Cardiac fibroblast (primary cell): Measurements from ENCODE around the gene SRGAP3.

ENCODE experiments used
- DNase-seq, 2 donors: peaks; one replicate each; pipeline versions ENCODE4 v3.0.0 to v3.0.0-alpha.2; 2010; ENCODE audit warnings: low read depth in 2 of 2
- H3K4me3 ChIP-seq, 2 donors: replicated peaks in 1 of 2; 1 replicate in 1 of 2; 2 replicates in 1 of 2; pipeline ENCODE4 v1.5.1; 2011; ENCODE audit warnings: low read depth in 2 of 2, low read length in 2 of 2, mild to moderate bottlenecking in 2 of 2, moderate library complexity in 1 of 2
- TF ChIP-seq, protein P1 (sequence below): IDR thresholded peaks from one replicate; pipeline ENCODE4 v1.5.1; 2011; ENCODE audit warnings: low read depth, mild to moderate bottlenecking, low read length, inconsistent platforms

The SRGAP3 gene

DNA sequence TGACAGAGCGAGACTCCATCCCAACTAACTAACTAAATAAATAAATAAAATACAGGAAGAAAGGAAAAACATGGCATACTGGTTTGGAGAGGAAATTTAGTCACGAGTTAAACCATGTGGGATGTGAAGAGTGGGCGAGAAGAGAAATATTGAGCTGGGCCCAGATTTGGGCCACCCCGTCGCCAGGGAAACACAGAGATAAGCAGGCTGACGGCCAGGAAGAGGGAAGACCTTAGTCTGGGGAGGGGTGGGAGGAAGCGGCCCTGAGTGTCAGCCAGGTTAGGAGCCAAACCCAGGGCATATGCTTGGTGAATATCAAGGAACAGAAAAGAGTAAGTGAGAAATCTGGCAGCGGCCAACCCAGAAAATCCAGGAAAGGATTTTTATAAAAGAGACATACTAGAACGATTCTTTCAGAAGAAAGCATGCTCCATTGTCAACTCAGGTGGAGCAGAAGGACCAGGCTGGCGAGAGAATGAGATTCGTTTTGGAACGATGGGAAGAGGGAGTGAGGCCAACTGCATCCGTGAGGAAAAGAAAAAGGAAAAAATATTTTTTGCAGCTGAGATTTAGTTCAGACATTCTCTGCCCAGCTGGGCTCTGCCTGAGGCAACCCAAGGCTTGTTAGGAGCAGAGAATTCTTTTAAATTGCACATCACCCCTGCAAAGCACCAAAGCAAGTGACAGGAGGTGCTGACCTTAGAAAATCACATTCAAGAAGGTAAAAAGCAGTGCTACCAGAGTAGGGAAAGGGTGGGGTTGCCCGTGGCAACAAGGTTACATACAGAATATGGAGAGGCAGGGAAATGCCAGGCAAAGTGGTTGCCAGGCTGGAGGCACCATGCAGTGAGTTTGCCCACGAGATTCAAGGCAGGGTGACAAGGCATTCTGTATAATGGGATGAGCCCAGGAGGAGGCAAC lies 226.9 kb downstream of the SRGAP3 start:
- TF ChIP-seq, protein P1, sequence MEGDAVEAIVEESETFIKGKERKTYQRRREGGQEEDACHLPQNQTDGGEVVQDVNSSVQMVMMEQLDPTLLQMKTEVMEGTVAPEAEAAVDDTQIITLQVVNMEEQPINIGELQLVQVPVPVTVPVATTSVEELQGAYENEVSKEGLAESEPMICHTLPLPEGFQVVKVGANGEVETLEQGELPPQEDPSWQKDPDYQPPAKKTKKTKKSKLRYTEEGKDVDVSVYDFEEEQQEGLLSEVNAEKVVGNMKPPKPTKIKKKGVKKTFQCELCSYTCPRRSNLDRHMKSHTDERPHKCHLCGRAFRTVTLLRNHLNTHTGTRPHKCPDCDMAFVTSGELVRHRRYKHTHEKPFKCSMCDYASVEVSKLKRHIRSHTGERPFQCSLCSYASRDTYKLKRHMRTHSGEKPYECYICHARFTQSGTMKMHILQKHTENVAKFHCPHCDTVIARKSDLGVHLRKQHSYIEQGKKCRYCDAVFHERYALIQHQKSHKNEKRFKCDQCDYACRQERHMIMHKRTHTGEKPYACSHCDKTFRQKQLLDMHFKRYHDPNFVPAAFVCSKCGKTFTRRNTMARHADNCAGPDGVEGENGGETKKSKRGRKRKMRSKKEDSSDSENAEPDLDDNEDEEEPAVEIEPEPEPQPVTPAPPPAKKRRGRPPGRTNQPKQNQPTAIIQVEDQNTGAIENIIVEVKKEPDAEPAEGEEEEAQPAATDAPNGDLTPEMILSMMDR: no peak
- DNase-seq: peak in 1 of 2 donors; percentile 5
- no peak overlapping the region for H3K4me3 ChIP-seq

DNA sequence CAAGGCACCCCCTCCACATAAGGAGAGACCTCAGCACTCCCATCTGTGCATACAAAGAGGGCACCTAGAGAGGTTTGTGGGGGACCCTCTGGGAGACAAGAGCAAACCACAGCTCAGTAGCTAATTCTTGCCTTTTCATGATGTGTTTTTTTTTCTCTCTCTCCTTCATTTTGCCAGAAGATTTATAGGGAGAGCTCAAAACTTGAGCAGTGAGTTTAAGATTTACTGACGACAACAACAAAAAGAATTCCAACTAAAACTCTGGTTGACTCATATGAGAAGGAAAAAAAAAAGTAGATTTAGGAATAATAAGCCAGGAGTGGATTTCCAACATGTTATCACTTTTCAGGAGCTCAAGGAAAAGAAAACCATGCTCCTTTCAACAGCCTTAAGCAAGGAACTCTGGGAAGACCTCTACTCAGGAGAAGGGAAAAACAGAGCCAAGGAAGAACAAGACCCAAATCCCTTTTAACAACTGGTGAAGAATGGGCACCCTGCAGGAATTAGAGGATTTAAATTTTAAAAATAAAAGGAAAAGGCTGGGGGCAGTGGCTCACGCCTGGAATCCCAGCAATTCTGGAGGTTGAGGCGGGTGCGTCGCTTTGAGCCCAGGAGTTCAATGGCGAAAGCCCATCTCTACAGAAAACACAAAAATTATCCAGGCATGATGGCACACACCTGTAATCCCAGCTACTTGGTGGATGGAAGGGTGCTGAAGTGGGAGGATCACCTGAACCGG lies 228.0 kb downstream of the SRGAP3 start:
- H3K4me3 ChIP-seq: no peak overlapping the region
- DNase-seq: no peak
- TF ChIP-seq, protein P1: no peak

DNA sequence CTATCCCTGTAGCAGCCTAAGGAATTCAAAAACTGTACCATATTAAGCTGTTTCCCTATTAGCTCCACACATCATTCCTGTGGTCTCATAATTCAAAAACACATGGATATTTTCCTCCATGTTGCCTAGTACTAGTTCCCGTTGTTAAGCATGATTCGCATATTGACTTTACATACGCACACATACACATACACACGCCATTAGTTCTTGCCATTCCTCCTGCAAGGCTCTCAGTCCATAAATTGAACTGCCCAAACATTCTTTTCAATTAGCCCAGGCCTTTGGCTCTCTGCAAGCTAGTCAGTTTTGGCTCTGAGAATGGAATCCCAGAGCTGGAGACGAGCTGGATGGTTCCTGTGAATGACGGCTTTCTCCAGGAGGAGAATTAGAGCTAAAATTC lies 229.0 kb downstream of the SRGAP3 start:
- no peak for DNase-seq
- no peak overlapping the region for H3K4me3 ChIP-seq
- TF ChIP-seq, protein P1: no peak

DNA sequence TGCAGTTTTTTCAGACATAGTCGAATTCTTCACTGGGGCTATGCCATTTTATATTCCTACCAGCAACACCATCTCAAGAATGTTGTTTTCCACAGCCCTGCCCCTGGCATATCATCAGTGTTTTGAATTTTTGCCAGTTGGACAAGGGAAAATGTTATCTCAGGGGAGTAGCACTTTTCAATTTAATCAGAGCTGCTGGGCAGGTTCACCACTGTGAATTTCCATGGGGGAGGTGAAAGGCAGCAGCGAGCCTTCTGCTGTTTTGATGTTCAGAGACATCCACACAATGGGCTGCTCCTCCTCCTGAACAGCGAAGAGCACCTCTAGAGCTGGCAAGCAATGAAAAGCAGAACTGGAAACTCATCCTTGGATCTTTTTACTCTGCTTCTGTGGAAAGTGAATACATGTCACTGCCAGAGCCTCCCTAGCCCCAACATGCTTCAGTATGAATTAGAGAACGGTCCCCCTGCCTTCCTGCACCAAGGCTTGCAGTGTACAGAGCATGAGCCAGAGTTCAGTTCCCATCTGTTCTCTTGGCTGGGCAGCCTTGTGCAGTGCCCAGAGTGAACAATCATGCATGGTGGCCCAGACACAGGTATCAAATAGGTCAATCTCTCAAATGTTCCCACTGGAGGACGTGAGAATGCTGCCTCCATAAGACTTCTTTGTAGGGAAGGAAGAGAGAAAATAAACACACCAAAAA lies 230.0 kb downstream of the SRGAP3 start:
- no peak overlapping the region for H3K4me3 ChIP-seq
- DNase-seq: no peak
- TF ChIP-seq, protein P1: no peak

DNA sequence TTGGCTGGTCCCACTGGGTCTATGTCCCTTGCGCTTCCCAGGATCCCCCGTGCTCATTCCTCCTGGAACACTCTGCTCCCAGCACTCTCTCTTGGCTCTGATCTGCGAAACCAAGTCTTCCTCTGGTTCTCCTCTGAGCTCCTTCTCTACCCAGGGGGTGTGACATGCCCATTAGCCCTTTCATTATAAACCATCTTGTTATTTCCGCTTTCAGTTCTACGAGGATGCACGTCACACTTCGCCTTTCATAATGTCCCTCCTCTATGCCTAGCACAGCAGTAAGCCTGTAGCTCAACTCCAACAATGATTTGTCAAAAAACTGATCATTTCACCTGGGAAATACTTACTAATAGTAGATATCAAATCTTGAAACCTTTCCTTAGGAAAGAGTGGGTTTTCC lies 234.2 kb downstream of the SRGAP3 start:
- DNase-seq: no peak
- TF ChIP-seq, protein P1: no peak
- no peak overlapping the region for H3K4me3 ChIP-seq

DNA sequence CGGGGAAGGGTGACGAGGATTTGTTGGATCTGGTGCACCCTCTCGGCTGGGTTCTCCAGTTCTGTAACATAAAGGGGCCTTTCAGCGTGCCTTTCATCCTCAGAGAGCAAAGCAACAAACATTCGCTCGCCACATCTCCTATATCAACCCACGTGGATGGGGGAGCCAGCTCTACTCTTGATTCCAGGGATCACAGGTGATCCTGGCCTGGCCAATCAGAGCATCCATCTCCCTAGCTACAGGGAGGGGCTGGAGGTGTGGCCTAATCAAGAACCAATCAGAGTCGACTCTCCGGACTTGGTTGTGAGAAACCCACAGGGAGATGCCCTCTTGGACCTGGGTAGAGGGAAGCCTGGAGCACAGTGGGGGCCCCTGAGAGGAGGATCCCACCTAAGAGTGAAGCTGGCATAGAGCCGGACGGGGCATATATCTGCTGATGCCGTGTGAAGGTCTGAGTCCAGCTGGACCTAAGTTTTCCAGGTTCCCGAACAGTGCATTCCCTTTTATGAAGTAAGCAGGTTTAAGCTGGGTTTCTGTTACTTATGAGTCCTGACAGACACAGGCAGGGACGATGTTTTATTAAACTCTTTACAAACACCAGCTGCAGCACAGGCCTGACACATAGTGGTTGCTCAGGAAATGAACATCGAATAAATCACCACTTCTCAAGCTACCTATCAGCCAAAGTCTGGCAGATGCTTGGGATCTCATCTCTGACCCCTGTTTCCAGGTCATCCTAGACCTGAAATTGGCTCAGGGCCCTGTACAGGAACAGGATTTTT lies 235.5 kb downstream of the SRGAP3 start:
- TF ChIP-seq, protein P1: peak; percentile 8
- H3K4me3 ChIP-seq: no peak overlapping the region
- DNase-seq: peak; percentile 17 to 33
